Esophagus muscularis mucosa (tissue), 4 donors: ENCODE data around the gene COBL. TPM values are rescaled to one million over a fixed set of nuclear protein-coding genes. Genes with fewer than 3 reads are reported as not detected.

Experiments
- DNase-seq: peaks from one replicate; pipeline ENCODE4 v3.0.0-alpha.2; 2017; ENCODE audit errors: extremely low spot score
- H3K27ac ChIP-seq, 4 donors: fragments of 200-600 bp; sonication (generic); replicated peaks in 1 of 4; 1 replicate in 3 of 4; 2 replicates in 1 of 4; pipeline ENCODE4 v1.5.1; 2016 to 2019; ENCODE audit warnings: mild to moderate bottlenecking in 1 of 4
- H3K27me3 ChIP-seq, 4 donors: fragments of 200-600 bp; sonication (generic); one replicate each; pipeline versions ENCODE4 v1.5.1 to v1.6.0; 2016 to 2019
- H3K36me3 ChIP-seq, 4 donors: fragments of 200-600 bp; sonication (generic); one replicate each; pipeline ENCODE4 v1.5.1; 2016 to 2019
- H3K4me1 ChIP-seq, 4 donors: fragments of 200-600 bp; sonication (generic); one replicate each; pipeline ENCODE4 v1.5.1; 2016 to 2019
- H3K4me3 ChIP-seq, 4 donors: fragments of 200-600 bp; sonication (generic); 1 replicate in 2 of 4; 2 replicates in 2 of 4; pipeline ENCODE4 v1.5.1; 2016 to 2019; ENCODE audit warnings: mild to moderate bottlenecking in 4 of 4, moderate library complexity in 1 of 4
- H3K9me3 ChIP-seq, 4 donors: fragments of 200-600 bp; sonication (generic); 1 replicate in 3 of 4; 2 replicates in 1 of 4; pipeline ENCODE4 v1.5.1; 2016 to 2019
- CTCF ChIP-seq, 3 experiments: fragments of 200-600 bp in 2 of 3; fragments of 450-650 bp in 1 of 3; sonication (generic) in 2 of 3; IDR thresholded peaks; one replicate each; pipeline ENCODE4 v1.5.1; 2017 to 2019; ENCODE audit warnings: antibody characterized with exemption in 3 of 3, mild to moderate bottlenecking in 2 of 3, moderate library complexity in 1 of 3
- EP300 ChIP-seq: sonication (generic); formaldehyde crosslinking; IDR thresholded peaks from one replicate; pipeline ENCODE4 v1.6.1; 2017; ENCODE audit warnings: antibody characterized with exemption
- POLR2A ChIP-seq: fragments of 450-650 bp; IDR thresholded peaks from one replicate; pipeline ENCODE4 v1.6.1; 2017; ENCODE audit warnings: antibody characterized with exemption, moderate library complexity, mild to moderate bottlenecking, low read depth
- POLR2AphosphoS5 ChIP-seq, 2 donors: sonication (generic); formaldehyde crosslinking; IDR thresholded peaks; one replicate each; pipeline ENCODE4 v1.6.1; 2017; ENCODE audit warnings: antibody characterized with exemption in 2 of 2
- WGBS: methylation state at CpG from one replicate; pipeline ENCODE4 v1.1.5; 2018; 5-methylcytosine and 5-hydroxymethylcytosine counted together
- intact Hi-C: fragments of 100-400 bp; cut with DNase I; formaldehyde crosslinking; loops from one replicate; pipeline ENCODE4 v1.15.1; 2023
- total RNA-seq, 4 donors: library from RNA; depleted of rRNA; stranded (reverse); fragments of >200 nt; gene quantifications; one replicate each; pipeline versions ENCODE4 v1.1.0 to v1.2.1, GENCODE V29; 2016

The COBL gene
- total RNA-seq, 4 donors from 2014 or later = 29.8 to 51.4 (median 45.9) TPM

DNA sequence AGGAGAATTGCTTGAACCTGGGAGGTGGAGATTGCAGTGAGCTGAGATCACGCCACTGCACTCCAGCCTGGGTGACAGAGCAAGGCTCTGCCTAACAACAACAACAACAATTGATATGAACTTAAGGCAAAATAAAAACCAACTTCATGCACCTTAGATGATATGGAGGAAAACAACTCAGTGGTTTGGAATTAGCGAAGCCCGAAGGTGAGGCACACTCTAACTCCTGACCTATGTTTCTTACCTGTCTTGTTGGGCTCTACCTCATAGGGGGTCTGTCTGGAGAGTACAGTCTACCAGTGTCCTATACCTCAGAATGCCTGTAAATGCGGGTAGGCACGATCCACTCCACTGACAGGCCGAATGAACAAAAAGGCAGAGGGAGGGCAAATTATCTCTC, 24.3 kb upstream of the COBL start:
- H3K36me3 ChIP-seq = no peaks in the 10 kb centered on the region
- H3K27me3 ChIP-seq = peaks cover 0 to 6% (median 0%) of the 10 kb centered on the region in 4 donors
- no peak overlapping the region for H3K4me3 ChIP-seq
- H3K4me1 ChIP-seq = no peaks in the 10 kb centered on the region
- no peak overlapping the region for H3K27ac ChIP-seq
- no peak for DNase-seq
- WGBS = 95% methylated on average over 5 of the region's 6 CpGs
- TF ChIP-seq POLR2A (no peak), POLR2AphosphoS5 (IDR thresholded peaks at IDR 0.05) (no peak), CTCF (IDR thresholded peaks at IDR 0.05) (no peak), EP300 (no peak)
- intact Hi-C loops = no loop called here
- no peaks in the 10 kb centered on the region for H3K9me3 ChIP-seq

GRCh38 chr7:51340029-51340838, 23.6 kb upstream of the COBL start:
- Histone ChIP-seq H3K9me3 (no peaks in the 10 kb centered on the region), H3K36me3 (no peaks in the 10 kb centered on the region), H3K4me3 (no peak overlapping the region), H3K27me3 (peaks cover 0 to 6% (median 0%) of the 10 kb centered on the region in 4 donors), H3K4me1 (no peaks in the 10 kb centered on the region), H3K27ac (no peak overlapping the region)
- no peak for DNase-seq
- TF ChIP-seq POLR2A (no peak), POLR2AphosphoS5 (IDR thresholded peaks at IDR 0.05) (no peak), EP300 (no peak), CTCF (IDR thresholded peaks at IDR 0.05) (no peak)
- 72% methylated on average over 9 of the region's 9 CpGs for WGBS
- intact Hi-C loops = no loop called here

- Histone ChIP-seq H3K4me3 (no peak overlapping the region), H3K4me1 (no peaks in the 10 kb centered on the region), H3K9me3 (no peaks in the 10 kb centered on the region), H3K36me3 (no peaks in the 10 kb centered on the region), H3K27ac (no peak overlapping the region), H3K27me3 (no peaks in the 10 kb centered on the region)
- DNase-seq = no peak
- no peak for TF ChIP-seq POLR2A
- TF ChIP-seq CTCF (IDR thresholded peaks at IDR 0.05) = no peak
- TF ChIP-seq EP300 = no peak
- TF ChIP-seq POLR2AphosphoS5 (IDR thresholded peaks at IDR 0.05) = no peak
- 71% methylated on average over 2 of the region's 2 CpGs for WGBS
- intact Hi-C loops = no loop called here
These were observed 18.4 kb upstream of the COBL start for GRCh38 chr7:51335057-51335456.

GRCh38 chr7:51329696-51330263, 13.2 kb upstream of the COBL start:
- H3K4me1 ChIP-seq = peaks cover 0 to 10% (median 0%) of the 10 kb centered on the region in 4 donors
- TF ChIP-seq POLR2A (no peak), POLR2AphosphoS5 (IDR thresholded peaks at IDR 0.05) (no peak), CTCF (IDR thresholded peaks at IDR 0.05) (no peak), EP300 (no peak)

More at GRCh38 chr7:51329696-51330263, 13.2 kb upstream of the COBL start:
- 83% methylated on average over 4 of the region's 4 CpGs for WGBS
- no peak for DNase-seq
- Histone ChIP-seq H3K9me3 (no peaks in the 10 kb centered on the region), H3K27ac (no peak overlapping the region), H3K27me3 (no peaks in the 10 kb centered on the region), H3K4me3 (no peak overlapping the region), H3K36me3 (no peaks in the 10 kb centered on the region)
- intact Hi-C loops = no loop called here
